HG03342 (cell line): ENCODE measurements around the gene PCIF1.
"Not testable (repeated sequence)": the region's sequence is repeated elsewhere in the genome, so short reads cannot be mapped to it uniquely, and the experiment has no call there.

Experiments used
- ATAC-seq: cut with Tn5 transposase; IDR thresholded peaks from one replicate; pipeline ENCODE4 v1.9.1; 2021; ENCODE audit warnings: mild to moderate bottlenecking, moderate library complexity; ENCODE audit not compliant: unreplicated experiment

PCIF1 gene

GRCh38 chr20:45946149-45946970 is 11.9 kb downstream of the PCIF1 start:
- ATAC-seq = no peak

DNA sequence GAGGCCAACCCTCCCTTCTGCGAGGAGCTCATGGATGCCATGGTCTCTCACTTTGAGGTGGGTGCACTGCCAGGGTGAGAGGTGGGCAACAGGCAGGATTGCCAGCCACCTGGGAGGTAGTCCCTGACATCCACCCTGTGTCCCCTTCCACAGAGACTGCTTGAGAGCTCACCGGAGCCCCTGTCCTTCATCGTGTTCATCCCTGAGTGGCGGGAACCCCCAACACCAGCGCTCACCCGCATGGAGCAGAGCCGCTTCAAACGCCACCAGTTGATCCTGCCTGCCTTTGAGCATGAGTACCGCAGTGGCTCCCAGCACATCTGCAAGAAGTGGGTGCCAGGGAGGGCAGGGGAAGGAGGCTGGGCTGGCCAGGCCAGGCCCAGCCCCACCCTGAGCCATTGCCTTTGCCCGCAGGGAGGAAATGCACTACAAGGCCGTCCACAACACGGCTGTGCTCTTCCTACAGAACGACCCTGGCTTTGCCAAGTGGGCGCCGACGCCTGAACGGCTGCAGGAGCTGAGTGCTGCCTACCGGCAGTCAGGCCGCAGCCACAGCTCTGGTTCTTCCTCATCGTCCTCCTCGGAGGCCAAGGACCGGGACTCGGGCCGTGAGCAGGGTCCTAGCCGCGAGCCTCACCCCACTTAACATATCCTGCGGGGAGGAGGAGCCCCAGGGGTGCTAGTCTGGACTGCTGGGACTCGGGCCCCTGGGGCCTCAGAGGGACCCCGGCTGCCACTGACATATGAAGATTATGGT is 12.8 kb downstream of the PCIF1 start:
- ATAC-seq = no peak

DNA sequence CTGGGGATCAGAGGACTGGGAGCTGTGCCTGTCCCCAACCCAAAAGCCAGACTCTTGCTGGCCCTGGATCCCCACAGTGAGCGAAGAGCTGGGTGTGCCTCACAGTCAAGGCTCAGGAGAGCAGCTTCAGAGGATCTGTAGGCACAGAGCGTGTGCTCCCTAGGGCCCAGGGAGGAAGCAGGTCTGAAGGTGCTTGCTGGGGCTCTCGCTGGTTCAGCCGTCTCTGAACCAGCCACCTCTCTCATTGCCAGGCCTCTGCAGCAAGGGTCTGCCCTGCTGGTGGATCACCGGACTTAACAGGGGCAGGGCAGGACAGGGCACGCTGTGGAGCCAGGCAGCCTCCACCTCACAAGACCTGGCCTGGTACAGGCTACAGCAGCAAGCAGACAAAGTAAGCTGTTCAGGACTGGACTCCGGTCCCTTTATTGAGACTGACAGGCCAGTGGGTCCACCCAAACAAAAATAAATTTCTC is 13.8 kb downstream of the PCIF1 start:
- no peak for ATAC-seq

DNA sequence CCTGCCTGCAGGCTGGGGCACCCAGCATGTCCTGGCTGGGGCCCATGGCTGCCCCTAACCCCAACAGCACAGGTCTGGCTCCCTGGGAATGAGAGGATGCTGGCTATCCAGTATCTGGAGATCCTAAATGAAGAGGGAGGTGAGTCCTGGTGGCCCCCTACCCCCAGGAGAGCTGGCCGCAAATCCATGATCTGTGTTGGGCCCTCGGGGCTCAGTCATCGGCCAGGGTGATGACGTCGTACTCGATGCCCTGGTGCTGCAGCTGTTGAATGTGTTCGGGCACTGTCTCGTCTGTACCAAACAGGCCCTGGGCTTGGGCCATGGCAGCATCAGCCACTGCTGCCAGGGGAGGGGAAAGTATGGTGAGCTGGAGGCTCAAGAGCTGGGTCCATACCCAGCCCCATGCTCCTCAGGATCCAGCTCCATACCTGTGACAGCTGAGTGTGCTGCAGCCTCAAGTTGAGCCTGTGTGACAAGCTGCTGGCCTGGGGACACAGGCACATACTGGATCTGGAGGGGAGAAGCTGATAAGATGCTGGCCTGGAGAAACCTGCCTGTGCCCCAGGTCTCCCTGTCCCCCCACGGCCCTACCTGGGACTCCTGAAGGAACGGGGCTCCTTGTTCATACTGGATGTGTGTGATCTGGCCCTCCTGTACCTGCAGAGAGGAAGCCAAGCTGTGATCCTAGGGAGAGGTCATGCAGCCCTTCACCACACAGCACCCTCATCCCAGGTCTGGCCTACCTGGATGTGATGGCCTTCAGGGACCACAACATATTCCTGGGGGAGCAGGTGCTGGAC is 14.5 kb downstream of the PCIF1 start:
- ATAC-seq = no peak

DNA sequence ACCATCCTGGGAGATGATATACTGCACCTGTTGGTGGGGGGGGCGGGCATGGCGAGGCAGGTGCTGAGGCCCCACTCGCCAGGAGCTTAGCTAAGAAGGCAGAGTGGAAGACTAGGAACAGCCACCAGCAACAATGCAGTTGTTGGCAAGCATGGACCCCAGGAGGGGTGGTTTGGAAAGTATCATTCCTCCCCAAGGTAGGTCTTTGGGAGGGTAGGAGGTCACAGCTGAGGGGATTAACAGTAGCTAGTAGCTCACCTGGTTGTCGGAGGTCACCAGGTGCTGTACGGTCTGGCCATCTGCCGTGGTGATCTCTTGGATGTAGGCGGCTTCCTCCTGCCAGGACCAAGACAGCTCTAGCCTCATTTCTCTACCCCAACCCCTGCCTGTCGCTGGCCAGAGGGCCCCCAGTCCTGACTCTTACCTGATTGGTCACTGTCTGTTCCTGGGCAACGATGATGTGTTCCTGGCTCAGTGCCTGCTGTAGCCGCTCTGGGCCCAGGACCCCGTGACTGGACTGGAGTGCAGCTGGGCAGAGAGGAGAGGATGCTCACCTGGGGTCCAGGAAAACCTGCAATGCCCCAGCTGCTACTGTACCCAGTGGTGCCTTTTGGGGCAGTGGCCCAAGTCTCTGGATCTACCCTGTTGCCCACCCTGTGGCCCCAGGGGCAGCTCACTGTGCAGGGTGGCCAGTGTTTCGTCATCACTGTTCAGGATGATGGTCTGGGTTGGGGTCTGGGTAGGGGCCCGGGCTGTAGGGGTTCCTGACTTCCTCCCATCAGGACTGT is 15.3 kb downstream of the PCIF1 start:
- no peak for ATAC-seq

GRCh38 chr20:45950330-45950646 is 15.8 kb downstream of the PCIF1 start:
- no peak for ATAC-seq

DNA sequence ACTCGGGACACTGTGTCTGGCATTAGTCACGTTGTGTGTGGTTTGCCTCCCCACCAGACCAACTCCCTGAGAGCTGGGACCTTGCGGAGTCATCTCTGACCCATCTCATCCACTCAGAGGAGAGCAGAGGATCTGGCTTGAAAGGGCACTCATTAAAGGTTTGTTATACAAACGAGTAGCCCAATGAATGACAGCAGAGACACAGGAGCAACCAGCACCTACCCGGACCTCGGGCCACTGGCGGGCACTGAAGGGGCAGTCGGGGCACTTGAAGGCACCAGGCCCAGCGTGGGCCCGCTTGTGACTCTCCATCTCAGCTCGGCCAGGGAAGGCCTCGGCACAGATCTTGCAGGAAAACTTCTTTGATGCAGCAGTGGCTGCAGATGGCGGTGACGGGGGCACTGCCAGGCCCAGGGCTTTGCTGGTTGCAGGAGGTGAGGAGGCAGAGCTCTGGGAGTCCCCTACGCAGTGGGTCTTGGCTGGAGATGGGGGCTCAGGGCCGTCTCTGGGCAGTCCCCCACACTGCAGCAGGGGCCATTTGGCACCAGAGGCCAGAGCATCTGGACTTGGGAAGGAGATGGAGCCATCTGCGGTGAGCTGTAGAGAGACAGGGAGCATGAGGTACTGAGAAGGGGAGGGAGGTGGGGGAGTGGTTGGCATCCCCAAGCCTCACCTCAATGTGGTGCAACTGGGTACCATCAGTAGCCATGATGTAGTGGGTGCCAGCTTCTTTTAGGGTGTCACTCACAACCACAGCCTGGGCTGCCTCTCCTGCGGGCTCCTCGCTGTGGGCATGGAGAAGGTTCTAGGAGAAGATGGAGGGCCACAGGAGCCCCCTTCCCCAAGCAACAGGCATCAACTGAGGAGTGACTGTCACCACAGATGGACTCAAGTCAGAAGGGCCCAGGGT is 17.7 kb downstream of the PCIF1 start:
- ATAC-seq = no peak

- no peak for ATAC-seq
Measured at GRCh38 chr20:45952861-45953260, 18.4 kb downstream of the PCIF1 start.

DNA sequence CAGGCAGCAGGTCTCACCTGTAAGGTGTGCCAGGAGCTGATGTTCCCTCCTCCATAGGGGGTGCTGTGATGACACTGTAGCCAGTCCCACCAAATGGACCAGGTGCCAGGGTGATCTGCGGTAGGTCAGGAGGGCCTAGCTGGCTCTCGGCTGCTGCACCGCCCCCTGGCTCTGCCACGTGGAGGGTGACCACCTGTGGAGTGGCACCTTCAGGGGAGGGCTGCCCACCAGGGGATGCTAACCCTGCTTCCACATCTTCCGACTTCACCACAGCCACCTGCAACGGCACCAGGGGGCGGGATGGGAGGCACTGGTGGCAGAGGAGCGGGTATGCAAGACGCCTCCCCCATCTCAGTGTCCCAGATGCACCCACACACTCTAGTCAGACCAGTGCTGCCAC is 19.2 kb downstream of the PCIF1 start:
- ATAC-seq = no peak

DNA sequence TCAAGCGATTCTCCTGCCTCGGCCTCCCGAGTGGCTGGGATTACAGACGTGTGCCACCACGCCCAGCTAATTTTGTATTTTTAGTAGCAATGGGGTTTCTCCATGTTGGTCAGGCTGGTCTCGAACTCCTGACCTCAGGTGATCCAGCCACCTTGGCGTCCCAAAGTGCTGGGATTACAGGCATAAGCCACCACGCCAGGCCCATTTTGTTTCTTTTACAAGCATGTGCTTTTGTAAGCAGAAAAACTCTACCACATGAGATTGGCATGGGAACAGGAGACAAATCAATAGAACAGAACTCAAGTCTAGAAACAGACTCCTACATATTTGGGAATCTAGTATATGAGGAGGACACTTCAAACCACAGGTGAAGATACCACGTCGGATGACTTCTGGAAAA is 21.8 kb downstream of the PCIF1 start:
- ATAC-seq = not testable (repeated sequence)

- ATAC-seq = no peak
Measured at GRCh38 chr20:45957021-45957941, 22.8 kb downstream of the PCIF1 start.

DNA sequence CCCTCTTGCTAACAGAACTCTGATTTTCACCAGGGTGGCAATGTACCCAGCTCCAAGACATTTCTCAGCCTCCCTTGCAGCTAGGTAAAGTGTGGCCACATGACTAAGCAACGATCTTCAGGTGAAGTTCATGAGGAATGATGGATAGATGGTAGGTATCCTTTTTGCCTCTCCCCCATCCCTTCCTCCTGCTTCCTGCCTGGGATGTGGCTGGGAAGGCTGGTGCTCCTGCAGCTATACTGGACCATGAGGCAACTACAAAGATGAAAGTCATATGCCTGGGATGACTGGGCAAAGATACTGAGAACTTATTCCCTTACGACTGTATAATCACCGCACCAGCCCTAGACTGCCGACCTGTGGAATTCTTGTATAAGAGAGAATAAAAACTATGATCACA is 24.1 kb downstream of the PCIF1 start:
- ATAC-seq = no peak

DNA sequence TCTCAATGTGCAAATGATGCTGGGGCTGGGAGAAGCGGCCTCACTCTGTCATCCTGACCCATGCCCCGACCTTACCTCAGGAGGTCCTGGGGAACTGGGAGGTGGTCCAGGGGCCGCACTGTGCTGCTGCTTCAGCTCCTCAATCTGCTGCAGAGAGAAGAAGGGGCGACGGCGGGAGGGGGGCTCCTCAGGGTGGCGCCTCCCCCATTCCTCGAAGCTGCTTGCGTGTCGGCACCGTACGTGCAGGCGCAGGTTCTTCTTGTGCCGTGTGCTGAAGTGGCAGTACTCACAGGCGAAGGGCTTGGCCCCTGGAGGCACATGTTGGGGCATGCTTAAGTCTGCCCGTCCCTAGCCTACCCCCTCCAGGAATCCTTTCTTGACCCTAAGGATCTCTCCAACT is 24.6 kb downstream of the PCIF1 start:
- no peak for ATAC-seq

DNA sequence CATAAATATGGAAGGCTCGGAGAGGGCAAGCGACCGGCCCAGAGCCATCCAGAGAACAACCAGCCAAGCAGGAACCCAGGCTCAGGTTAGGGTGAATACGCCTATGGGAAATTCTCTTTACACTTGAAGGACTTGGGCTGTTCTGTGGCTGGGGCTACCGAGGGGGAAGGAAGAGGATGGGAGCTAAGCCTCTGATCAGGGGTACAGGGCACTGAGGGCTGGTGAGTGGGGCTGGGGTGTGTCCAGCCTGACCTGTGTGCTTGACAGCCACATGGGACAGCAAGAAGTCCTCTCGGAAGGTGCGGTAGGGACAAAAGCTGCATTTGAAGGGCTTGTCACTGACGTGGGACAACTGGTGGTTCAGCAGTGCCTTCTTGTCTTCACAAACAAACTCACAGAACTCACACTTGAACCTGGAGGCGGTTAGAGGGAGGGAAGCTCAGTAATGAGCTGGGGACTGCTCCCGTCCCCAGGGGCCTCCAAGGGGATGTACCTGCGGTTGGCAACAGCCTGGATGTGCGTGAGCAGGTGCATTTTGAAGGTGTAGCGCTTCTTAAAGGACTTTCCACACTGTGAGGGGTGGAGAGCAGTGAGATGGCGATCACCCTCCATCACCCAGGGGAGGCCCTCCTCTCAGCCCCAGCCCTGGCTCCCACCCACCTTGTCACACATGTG is 25.6 kb downstream of the PCIF1 start:
- ATAC-seq = no peak

DNA sequence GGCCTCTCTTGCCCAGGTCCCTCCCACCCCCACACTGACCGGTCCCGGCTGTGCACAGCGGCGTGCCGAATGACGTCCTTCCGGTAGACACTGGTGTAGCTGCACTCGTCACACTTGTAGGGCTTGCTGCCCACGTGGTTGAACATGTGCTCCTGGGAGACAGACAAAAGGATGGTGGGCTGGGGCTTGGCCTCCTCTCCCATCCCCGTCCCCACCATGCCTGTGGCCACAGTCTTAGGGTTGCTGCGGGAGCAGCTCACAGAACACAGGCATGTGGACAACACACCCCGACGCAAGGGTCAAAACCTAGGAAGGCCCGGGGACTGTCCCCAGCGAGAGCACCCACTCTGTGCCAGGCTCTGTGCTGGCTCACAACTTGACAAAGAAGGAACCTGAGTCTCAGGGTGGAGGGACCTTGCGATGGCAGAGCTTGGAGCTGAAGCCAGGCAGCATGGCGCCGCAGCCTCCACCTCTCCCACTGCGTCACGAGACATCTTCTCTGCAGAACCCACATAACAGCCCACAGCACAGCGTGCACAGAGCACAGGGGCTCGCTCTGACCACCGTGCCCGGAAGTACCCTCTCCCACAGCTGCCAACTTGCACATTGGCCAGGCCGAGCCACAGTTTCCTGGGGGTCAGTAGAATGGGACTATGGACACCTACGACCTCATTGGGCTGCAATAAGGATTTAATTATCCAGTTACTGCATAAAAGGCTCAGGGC is 27.7 kb downstream of the PCIF1 start:
- no peak for ATAC-seq

GRCh38 chr20:45963059-45964005 is 28.8 kb downstream of the PCIF1 start:
- ATAC-seq = no peak
